BE2C (cell line): ENCODE data around the gene FKRP.
"Not testable (repeated sequence)": the region's sequence is repeated elsewhere in the genome, so short reads cannot be mapped to it uniquely, and the experiment has no call there.

ENCODE experiments used
- DNase-seq: peaks from one replicate; pipeline ENCODE4 v3.0.0-alpha.2; 2020
- H3K27me3 ChIP-seq: fragments of 250-450 bp; sonication (Bioruptor Pico); 2 replicates; pipeline ENCODE4 v1.5.1; 2020; ENCODE audit warnings: mild to moderate bottlenecking
- H3K36me3 ChIP-seq: fragments of 250-450 bp; sonication (Bioruptor Pico); 2 replicates; pipeline ENCODE4 v1.5.1; 2020; ENCODE audit warnings: mild to moderate bottlenecking
- H3K4me1 ChIP-seq: fragments of 250-450 bp; sonication (Bioruptor Pico); 2 replicates; pipeline ENCODE4 v1.5.1; 2020
- H3K4me3 ChIP-seq: 2 replicates; pipeline ENCODE4 v1.5.1; 2011; ENCODE audit warnings: low read depth, low read length
- H3K9me3 ChIP-seq: fragments of 250-450 bp; sonication (Bioruptor Pico); 2 replicates; pipeline ENCODE4 v1.5.1; 2020
- CTCF ChIP-seq: IDR thresholded peaks from 2 replicates; pipeline ENCODE4 v1.5.1; 2012; ENCODE audit warnings: mild to moderate bottlenecking, low read depth, low read length

Gene FKRP

GRCh38 chr19:46759206-46759605, 13.3 kb downstream of the FKRP start:
- Histone ChIP-seq H3K4me1 (no peaks in the 10 kb centered on the region), H3K27me3 (no peaks in the 10 kb centered on the region), H3K36me3 (peaks cover 3% of the 10 kb centered on the region; the same call in 1 of the 2 replicates), H3K4me3 (no peak overlapping the region), H3K9me3 (no peaks in the 10 kb centered on the region)
- DNase-seq: no peak
- TF ChIP-seq CTCF: no peak

- H3K4me1 ChIP-seq: no peaks in the 10 kb centered on the region
- DNase-seq: no peak
- H3K9me3 ChIP-seq: no peaks in the 10 kb centered on the region
Observed at GRCh38 chr19:46759817-46760333, 14.0 kb downstream of the FKRP start.

GRCh38 chr19:46760363-46760762, 14.5 kb downstream of the FKRP start:
- no peaks in the 10 kb centered on the region for H3K9me3 ChIP-seq
- H3K36me3 ChIP-seq: peaks cover 3% of the 10 kb centered on the region; the same call in 1 of the 2 replicates
- no peak overlapping the region for H3K4me3 ChIP-seq
- H3K4me1 ChIP-seq: no peaks in the 10 kb centered on the region
- no peaks in the 10 kb centered on the region for H3K27me3 ChIP-seq
- no peak for TF ChIP-seq CTCF
- no peak for DNase-seq

More at GRCh38 chr19:46759817-46760333, 14.0 kb downstream of the FKRP start:
- Histone ChIP-seq H3K36me3 (peaks cover 3% of the 10 kb centered on the region; the same call in 1 of the 2 replicates), H3K4me3 (no peak overlapping the region), H3K27me3 (no peaks in the 10 kb centered on the region)
- no peak for TF ChIP-seq CTCF

GRCh38 chr19:46760897-46761296, 15.0 kb downstream of the FKRP start:
- H3K36me3 ChIP-seq, H3K4me3 ChIP-seq, H3K4me1 ChIP-seq, DNase-seq, H3K27me3 ChIP-seq, H3K9me3 ChIP-seq: not testable (repeated sequence)

- Histone ChIP-seq H3K27me3 (no peaks in the 10 kb centered on the region), H3K4me3 (no peak overlapping the region), H3K9me3 (no peaks in the 10 kb centered on the region), H3K4me1 (no peaks in the 10 kb centered on the region), H3K36me3 (peaks cover 3% of the 10 kb centered on the region; the same call in 1 of the 2 replicates)
- DNase-seq: no peak
- TF ChIP-seq CTCF: no peak
Observed at GRCh38 chr19:46761418-46761831, 15.6 kb downstream of the FKRP start.

GRCh38 chr19:46762245-46762890, 16.5 kb downstream of the FKRP start:
- DNase-seq: no peak
- H3K27me3 ChIP-seq: no peaks in the 10 kb centered on the region
- H3K4me1 ChIP-seq: no peaks in the 10 kb centered on the region
- H3K4me3 ChIP-seq: no peak overlapping the region
- TF ChIP-seq CTCF: no peak
- H3K36me3 ChIP-seq: peaks cover 3% of the 10 kb centered on the region; the same call in 1 of the 2 replicates
- H3K9me3 ChIP-seq: no peaks in the 10 kb centered on the region
